Hematopoietic multipotent progenitor cell (in vitro differentiated cells): Measurements from ENCODE around the gene LECT2. TPM values are rescaled to one million over a fixed set of nuclear protein-coding genes. Genes with fewer than 3 reads are reported as not detected.
A peak's percentile ranks its signal among the peaks of the same experiment; 100 is the strongest.

Experiments
- DNase-seq, 3 donors: peaks; one replicate each; pipeline ENCODE4 v3.0.0-alpha.2; 2011 to 2015; ENCODE audit warnings: low read depth in 2 of 3, low spot score in 2 of 3
- total RNA-seq: library from RNA; depleted of rRNA; stranded (reverse); fragments of >200 nt; gene quantifications from one replicate; pipeline ENCODE4 v1.2.3, GENCODE V29; 2012

Gene LECT2
- total RNA-seq, 1 donor: not detected

- DNase-seq: no peak
These were observed 12.5 kb downstream of the LECT2 start for GRCh38 chr5:135942202-135942771.

DNA sequence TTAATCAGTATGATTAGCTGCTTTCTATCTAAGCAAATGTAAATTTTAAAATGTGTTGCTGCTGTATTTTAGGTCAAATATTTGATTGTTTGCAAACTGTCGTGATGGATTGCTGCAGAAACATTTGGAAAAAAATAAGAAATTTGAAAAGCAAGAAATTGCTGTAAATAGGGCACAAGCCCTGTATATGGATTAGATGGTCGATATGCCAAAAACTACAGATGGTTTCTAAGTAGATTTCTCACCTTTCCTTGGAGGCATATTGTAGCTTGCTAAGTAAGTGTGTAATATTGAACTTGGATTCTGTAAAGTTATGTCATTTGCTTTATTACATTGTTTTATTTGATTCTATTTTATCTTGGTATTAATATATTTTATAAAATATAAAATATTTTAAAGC lies 13.1 kb downstream of the LECT2 start:
- DNase-seq: no peak

DNA sequence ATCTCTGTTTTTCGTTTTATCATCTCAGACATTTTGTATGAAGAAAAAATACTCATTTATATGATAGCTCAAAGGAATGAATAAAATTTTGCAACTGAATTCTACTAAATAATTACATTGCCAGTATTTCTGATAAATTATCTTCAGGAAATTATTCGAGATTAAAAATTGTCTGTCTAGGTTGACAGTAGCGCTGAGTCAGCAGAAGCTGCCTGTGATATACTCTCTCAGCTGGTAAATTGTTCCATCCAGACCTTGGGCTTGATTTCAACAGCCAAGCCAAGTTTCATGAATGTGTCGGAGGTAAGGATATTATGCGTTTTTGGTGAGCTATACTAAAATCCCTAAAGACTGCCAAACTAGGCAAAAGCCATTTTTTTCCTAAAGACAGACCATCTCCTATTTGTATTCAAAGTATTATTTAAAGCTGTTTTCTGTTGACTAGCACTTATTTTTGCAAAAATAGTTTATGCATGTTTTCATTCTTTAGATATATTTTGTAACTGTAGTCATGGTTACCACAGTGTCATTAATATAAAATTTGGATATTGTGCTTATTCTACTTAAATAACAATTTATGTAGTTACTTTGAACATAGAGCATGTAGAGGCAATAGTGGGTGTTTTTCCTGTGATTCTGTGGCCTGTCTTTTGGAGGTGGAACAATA lies 17.4 kb downstream of the LECT2 start:
- no peak for DNase-seq

GRCh38 chr5:135934939-135935338 lies 19.8 kb downstream of the LECT2 start:
- DNase-seq: no peak

GRCh38 chr5:135930949-135931295 lies 23.9 kb downstream of the LECT2 start:
- DNase-seq: no peak

- peak in 2 of 3 donors; percentile 5 to 25 for DNase-seq
These were observed 24.5 kb downstream of the LECT2 start for GRCh38 chr5:135930029-135930948.

- no peak for DNase-seq
These were observed 33.4 kb downstream of the LECT2 start for GRCh38 chr5:135921388-135921787.

DNA sequence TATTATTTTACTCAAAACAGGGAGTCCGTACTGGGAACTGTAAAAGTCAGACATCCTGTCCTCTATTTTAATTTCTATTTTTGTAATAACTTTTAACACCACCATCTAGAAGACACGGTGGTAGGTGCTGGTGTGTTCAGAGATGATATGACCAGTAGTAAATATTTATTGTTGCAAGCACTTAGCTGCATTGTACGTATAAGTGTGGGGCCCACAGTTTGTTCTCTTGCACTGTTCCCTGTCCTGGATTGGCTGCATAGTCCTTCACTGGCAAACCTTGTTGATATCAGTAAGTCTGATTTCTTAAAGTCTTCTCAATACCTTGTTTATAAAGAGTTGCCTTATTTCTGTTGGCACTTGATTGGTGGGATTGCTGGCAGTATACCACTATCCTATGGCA lies 34.6 kb downstream of the LECT2 start:
- no peak for DNase-seq

DNA sequence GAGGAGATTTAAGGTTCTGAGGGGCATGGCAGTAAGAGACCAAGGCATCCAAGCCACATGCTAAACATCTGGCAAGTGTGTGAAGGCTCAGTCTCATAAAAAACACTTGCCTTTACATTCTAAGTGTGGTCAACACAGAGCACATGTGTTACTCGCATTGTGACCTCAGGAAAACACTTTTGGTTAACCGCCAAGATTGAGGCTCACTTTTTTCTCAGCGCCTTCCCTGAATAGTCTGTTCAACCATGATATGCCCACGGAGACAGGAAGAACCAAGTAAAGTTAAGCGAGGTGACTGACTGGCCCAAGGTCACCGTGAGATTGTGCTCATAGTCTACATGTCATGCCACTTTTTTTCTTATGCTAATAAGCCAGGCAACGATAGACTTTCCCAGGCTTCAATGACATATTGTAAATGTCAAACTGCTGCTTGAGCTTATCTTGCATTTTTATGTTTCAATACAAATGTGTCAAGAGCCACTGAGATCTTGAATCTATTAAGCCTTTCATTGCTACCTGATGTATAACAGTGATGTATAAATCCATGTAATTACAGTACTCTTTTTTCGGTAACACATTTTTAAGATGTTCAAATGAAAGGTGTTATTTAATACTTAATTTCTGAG lies 38.0 kb downstream of the LECT2 start:
- DNase-seq: no peak

DNA sequence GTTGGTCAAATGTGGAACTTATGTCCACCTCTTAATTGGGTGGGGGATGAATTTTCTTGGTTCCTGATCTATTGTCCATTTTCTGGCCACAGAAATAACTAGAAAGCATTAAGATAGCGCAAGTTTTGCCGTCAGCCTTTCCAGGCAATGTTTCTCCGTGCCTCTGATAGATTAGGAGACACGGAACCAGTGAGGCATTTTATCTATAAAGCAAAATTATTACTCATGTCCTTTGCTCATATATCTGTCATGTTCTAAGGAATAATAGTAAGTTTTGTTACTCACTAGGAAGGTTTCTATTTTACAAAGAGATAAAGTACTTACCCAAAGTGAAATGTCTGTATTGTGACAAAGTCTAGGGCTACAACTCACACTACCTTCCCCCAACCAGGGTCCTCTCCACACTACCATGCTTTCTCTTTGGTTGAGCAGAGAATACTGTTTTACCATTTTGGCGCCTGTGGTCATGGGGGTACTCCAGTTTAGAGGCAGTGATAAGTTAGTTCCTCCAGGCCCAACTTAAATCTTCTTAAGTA lies 39.2 kb downstream of the LECT2 start:
- no peak for DNase-seq

DNA sequence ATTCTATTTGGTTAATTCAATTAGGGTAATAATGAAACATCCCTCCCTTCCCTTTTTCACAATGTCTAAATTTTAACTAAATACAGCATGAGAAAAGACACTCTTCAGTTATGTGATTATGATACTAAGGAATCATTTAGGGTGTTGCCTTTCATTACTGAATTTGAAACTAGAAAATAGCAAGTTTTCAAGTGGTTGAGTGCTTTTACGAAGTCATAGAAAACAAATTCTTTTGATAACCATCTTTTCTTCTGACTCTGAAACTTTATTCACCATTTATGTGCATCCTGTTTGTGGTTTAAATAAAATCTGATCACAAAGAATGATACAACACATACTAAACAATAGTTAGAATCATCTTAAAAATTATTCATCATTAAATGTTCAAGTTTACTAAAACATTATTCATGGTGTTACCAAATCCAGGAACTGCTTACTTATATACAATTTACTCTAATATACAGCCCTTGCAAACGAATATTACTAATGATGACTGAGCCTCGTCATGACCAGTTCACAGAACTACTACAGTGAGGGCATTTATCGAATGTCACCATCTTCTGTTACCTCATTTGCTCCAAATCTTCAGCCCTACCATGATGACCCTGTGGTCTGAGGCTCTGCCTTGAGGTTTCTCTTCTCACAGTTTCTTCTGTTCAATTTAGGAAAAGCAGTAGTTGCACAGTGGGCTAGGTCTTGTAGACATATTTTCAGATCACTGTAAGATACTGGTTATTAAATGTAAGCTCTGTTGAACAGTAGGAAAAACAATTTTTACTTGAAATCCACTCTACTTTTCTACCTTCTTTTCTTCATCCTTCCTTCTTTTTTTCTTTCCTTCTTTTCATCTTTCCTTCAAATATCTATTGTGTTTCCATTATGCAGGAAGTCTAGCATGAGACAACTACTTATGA lies 40.8 kb downstream of the LECT2 start:
- no peak for DNase-seq

DNA sequence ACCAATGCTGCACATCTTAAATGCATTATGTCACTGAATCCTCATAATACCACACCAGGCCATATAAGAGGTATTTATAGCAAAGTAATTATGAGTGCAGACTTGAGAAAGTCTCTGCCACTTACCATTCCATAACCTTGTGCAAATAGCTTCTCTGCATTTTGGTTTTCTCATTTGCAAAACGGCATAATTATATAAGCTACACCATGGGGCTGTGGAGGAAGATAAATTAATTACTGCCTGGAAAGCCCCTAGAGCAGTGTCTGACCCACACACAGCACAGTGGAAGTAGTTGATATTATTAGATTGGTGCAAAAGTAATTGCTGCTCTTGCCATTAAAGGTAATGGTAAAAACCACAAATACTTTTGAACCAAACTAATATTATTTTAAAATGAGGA lies 49.6 kb downstream of the LECT2 start:
- no peak for DNase-seq

DNA sequence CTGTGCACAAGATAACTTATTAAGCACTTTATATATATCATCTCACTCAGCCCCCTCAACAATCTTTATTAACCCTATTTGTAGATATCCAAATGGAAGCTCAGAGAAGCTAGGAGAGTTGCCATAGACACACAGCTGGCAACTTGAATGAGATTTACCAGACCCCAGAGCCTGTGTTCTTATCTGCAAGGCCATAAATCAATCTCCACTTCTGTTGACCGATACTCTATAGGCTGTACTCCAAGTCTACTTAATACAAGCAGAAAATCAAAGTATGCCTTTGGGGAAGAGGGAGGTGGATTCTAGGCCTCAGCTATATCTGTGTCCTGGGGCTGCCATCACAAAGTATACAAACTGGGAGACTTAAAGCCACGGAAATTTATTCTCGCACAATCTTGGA lies 53.1 kb downstream of the LECT2 start:
- no peak for DNase-seq

DNA sequence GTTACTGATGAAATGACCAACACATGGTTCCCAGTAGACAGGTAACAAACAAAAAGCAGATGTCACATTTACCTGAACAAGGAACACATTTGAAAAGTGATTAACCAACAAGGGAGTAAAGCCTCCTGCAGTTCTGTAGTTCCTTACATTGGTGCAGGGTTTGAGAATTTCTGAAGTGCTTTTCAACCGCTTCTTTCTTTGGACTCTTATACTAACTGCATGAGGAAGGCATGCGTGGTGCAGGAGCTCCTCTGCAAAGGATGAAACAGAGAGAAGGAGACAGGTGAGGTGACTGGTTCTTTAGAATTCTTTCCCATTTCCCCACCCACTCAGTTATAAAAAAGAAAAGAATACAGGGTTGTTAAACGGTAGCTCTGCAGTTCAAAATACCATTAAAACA lies 54.5 kb downstream of the LECT2 start:
- DNase-seq: no peak

- no peak for DNase-seq
These were observed 56.1 kb downstream of the LECT2 start for GRCh38 chr5:135898651-135899050.

Other genes with a start within 250 kb of the LECT2 start
- gene SLC25A48, start 120.3 kb downstream of the LECT2 start, total RNA-seq: under 0.01 TPM
- gene IL9, start 59.1 kb downstream of the LECT2 start, total RNA-seq: not detected
- 2.2 TPM for gene TGFBI, start 74.0 kb upstream of the LECT2 start, total RNA-seq
- 25.3 TPM for gene SMAD5, start 177.9 kb upstream of the LECT2 start, total RNA-seq
- not detected for gene SMIM32, start 238.2 kb upstream of the LECT2 start, total RNA-seq